Neuronal stem cell (in vitro differentiated cells): ENCODE results near the gene PRPH2.
"Not testable (repeated sequence)": the region's sequence is repeated elsewhere in the genome, so short reads cannot be mapped to it uniquely, and the experiment has no call there.

Source experiments
- DNase-seq: peaks from one replicate; pipeline ENCODE4 v3.0.0-alpha.2; 2013; ENCODE audit warnings: low spot score
- H2AFZ ChIP-seq: one replicate; pipeline ENCODE4 v1.6.1; 2013; ENCODE audit warnings: mild to moderate bottlenecking, low read length, inconsistent platforms
- H2AK5ac ChIP-seq: 2 replicates; pipeline ENCODE4 v1.6.1; 2013; ENCODE audit warnings: low read depth, mild to moderate bottlenecking, inconsistent platforms, low read length, moderate library complexity, mixed read lengths
- H2BK120ac ChIP-seq: 2 replicates; pipeline ENCODE4 v1.6.1; 2013; ENCODE audit warnings: low read depth, mild to moderate bottlenecking, inconsistent platforms, low read length, moderate library complexity, mixed read lengths
- H2BK12ac ChIP-seq: one replicate; pipeline ENCODE4 v1.6.1; 2013; ENCODE audit warnings: low read length, inconsistent platforms
- H2BK15ac ChIP-seq: 2 replicates; pipeline ENCODE4 v1.6.1; 2013; ENCODE audit warnings: mild to moderate bottlenecking, low read length, inconsistent platforms, mixed read lengths
- H2BK5ac ChIP-seq: one replicate; pipeline ENCODE4 v1.6.1; 2013; ENCODE audit warnings: inconsistent platforms, mild to moderate bottlenecking, low read length, moderate library complexity
- H3K14ac ChIP-seq: one replicate; pipeline ENCODE4 v1.6.1; 2013; ENCODE audit warnings: low read length, inconsistent platforms
- H3K18ac ChIP-seq: 2 replicates; pipeline ENCODE4 v1.6.1; 2013; ENCODE audit warnings: low read length, inconsistent platforms
- H3K23ac ChIP-seq: 2 replicates; pipeline ENCODE4 v1.6.1; 2013; ENCODE audit warnings: low read depth, mild to moderate bottlenecking, mixed read lengths, low read length, inconsistent platforms; ENCODE audit not compliant: poor library complexity
- H3K27ac ChIP-seq: replicated peaks from 3 replicates; pipeline ENCODE4 v1.5.1; 2013; ENCODE audit warnings: low read length, inconsistent platforms
- H3K27me3 ChIP-seq, 3 experiments: 2 replicates each; pipeline ENCODE4 v1.6.1; 2013; ENCODE audit warnings: low read length in 3 of 3, mild to moderate bottlenecking in 2 of 3, inconsistent platforms in 1 of 3, low read depth in 1 of 3, mixed read lengths in 1 of 3, moderate library complexity in 1 of 3; ENCODE audit not compliant: control insufficient read depth in 3 of 3, insufficient read depth in 3 of 3
- H3K36me3 ChIP-seq, 2 donors: replicated peaks in 1 of 2; 2 replicates each; pipeline ENCODE4 v1.6.1; 2013; ENCODE audit warnings: low read length in 2 of 2; ENCODE audit not compliant: control insufficient read depth in 2 of 2, insufficient read depth in 2 of 2
- H3K4ac ChIP-seq: 2 replicates; pipeline ENCODE4 v1.6.1; 2013; ENCODE audit warnings: inconsistent platforms, mild to moderate bottlenecking, low read length, moderate library complexity
- H3K4me1 ChIP-seq, 2 donors: 1 replicate in 1 of 2; 2 replicates in 1 of 2; pipeline ENCODE4 v1.6.1; 2013; ENCODE audit warnings: low read length in 2 of 2, low read depth in 1 of 2; ENCODE audit not compliant: control insufficient read depth in 2 of 2, insufficient read depth in 1 of 2
- H3K4me2 ChIP-seq: one replicate; pipeline ENCODE4 v1.6.1; 2013; ENCODE audit warnings: mild to moderate bottlenecking, low read length, inconsistent platforms; ENCODE audit not compliant: insufficient read depth, poor library complexity, severe bottlenecking
- H3K4me3 ChIP-seq, 2 donors: 2 replicates each; pipeline ENCODE4 v1.5.1; 2013; ENCODE audit warnings: low read length in 2 of 2, mild to moderate bottlenecking in 2 of 2, inconsistent platforms in 1 of 2, moderate library complexity in 1 of 2
- H3K79me1 ChIP-seq: one replicate; pipeline ENCODE4 v1.6.1; 2013; ENCODE audit warnings: low read depth, mild to moderate bottlenecking, inconsistent platforms, low read length, moderate library complexity
- H3K9ac ChIP-seq: one replicate; pipeline ENCODE4 v1.6.1; 2013; ENCODE audit warnings: mild to moderate bottlenecking, low read depth, low read length, inconsistent platforms; ENCODE audit not compliant: poor library complexity
- H3K9me3 ChIP-seq, 2 donors: replicated peaks in 1 of 2; 2 replicates each; pipeline versions ENCODE3 to v1.6.1; 2013; ENCODE audit warnings: low read length in 2 of 2, mild to moderate bottlenecking in 2 of 2, inconsistent platforms in 1 of 2, low read depth in 1 of 2, mixed read lengths in 1 of 2, moderate library complexity in 1 of 2; ENCODE audit not compliant: control insufficient read depth in 2 of 2, insufficient read depth in 1 of 2
- H4K8ac ChIP-seq: one replicate; pipeline ENCODE4 v1.6.1; 2013; ENCODE audit warnings: low read depth, mild to moderate bottlenecking, inconsistent platforms, low read length, moderate library complexity
- H4K91ac ChIP-seq: one replicate; pipeline ENCODE4 v1.6.1; 2013; ENCODE audit warnings: low read length, low read depth, mild to moderate bottlenecking, inconsistent platforms; ENCODE audit not compliant: poor library complexity
- WGBS, 2 donors: extraction: QIAGEN DNeasy Blood & Tissue Kit; methylation state at CpG; one replicate each; pipeline ENCODE4 v1.1.7; 2013; ENCODE audit warnings: missing lambda C conversion rate in 2 of 2, mixed read lengths in 1 of 2; ENCODE audit not compliant: insufficient read length in 2 of 2, insufficient replicate concordance in 1 of 2; ENCODE audit errors: extremely low coverage in 2 of 2; 5-methylcytosine and 5-hydroxymethylcytosine counted together

PRPH2 gene

GRCh38 chr6:42742116-42742894 is 19.9 kb upstream of the PRPH2 start:
- Histone ChIP-seq H3K4ac (no peak overlapping the region), H2BK12ac (no peak overlapping the region), H2BK5ac (no peak overlapping the region), H3K23ac (no peak overlapping the region), H3K79me1 (peaks cover 7% of the 10 kb centered on the region), H2BK120ac (no peak overlapping the region), H3K4me3 (no peak overlapping the region), H3K14ac (no peak overlapping the region), H3K36me3 (peaks cover 0 to 12% of the 10 kb centered on the region in 2 donors), H2AK5ac (no peak overlapping the region), H3K9me3 (no peaks in the 10 kb centered on the region), H3K4me1 (peaks cover 3 to 4% of the 10 kb centered on the region in 2 donors), H3K9ac (no peak overlapping the region), H4K91ac (no peak overlapping the region), H3K4me2 (no peak overlapping the region), H3K18ac (no peak overlapping the region), H2BK15ac (no peak overlapping the region), H4K8ac (no peak overlapping the region), H3K27ac (no peak overlapping the region), H3K27me3 (no peaks in the 10 kb centered on the region), H2AFZ (no peak overlapping the region)
- DNase-seq = no peak
- WGBS, 2 donors = no CpG with 5 or more reads among the region's 5 CpGs

- H2AFZ ChIP-seq = no peak overlapping the region
- H3K27me3 ChIP-seq = no peaks in the 10 kb centered on the region
- no peak overlapping the region for H3K14ac ChIP-seq
- H3K18ac ChIP-seq = no peak overlapping the region
- H2BK120ac ChIP-seq = no peak overlapping the region
- H3K9ac ChIP-seq = no peak overlapping the region
- H2AK5ac ChIP-seq = no peak overlapping the region
- H3K4me2 ChIP-seq = no peak overlapping the region
- H2BK12ac ChIP-seq = no peak overlapping the region
- peaks cover 0 to 12% of the 10 kb centered on the region in 2 donors for H3K36me3 ChIP-seq
- no peak overlapping the region for H3K23ac ChIP-seq
- no peak overlapping the region for H2BK15ac ChIP-seq
- H3K4me3 ChIP-seq = no peak overlapping the region
- H3K4me1 ChIP-seq = peaks cover 3 to 4% of the 10 kb centered on the region in 2 donors
- no peak overlapping the region for H3K4ac ChIP-seq
- H4K8ac ChIP-seq = no peak overlapping the region
- H3K27ac ChIP-seq = no peak overlapping the region
- no peak overlapping the region for H4K91ac ChIP-seq
- H2BK5ac ChIP-seq = no peak overlapping the region
- WGBS, 2 donors = no CpG with 5 or more reads among the region's 3 CpGs
- H3K9me3 ChIP-seq = no peaks in the 10 kb centered on the region
- DNase-seq = no peak
- H3K79me1 ChIP-seq = peaks cover 6% of the 10 kb centered on the region
Observed at GRCh38 chr6:42740725-42741124, 18.3 kb upstream of the PRPH2 start.

- no peak for DNase-seq
- Histone ChIP-seq H4K91ac (no peak overlapping the region), H3K79me1 (no peaks in the 10 kb centered on the region), H2BK15ac (no peak overlapping the region), H2BK120ac (no peak overlapping the region), H3K14ac (no peak overlapping the region), H3K36me3 (no peaks in the 10 kb centered on the region), H3K27ac (no peak overlapping the region), H3K4me3 (no peak overlapping the region), H3K4me2 (no peak overlapping the region), H2BK5ac (no peak overlapping the region), H2AFZ (no peak overlapping the region), H2BK12ac (no peak overlapping the region), H3K9ac (no peak overlapping the region), H3K4ac (no peak overlapping the region), H3K18ac (no peak overlapping the region), H3K23ac (no peak overlapping the region), H3K9me3 (no peaks in the 10 kb centered on the region), H2AK5ac (no peak overlapping the region), H3K4me1 (no peaks in the 10 kb centered on the region), H3K27me3 (no peaks in the 10 kb centered on the region), H4K8ac (no peak overlapping the region)
- no CpG with 5 or more reads among the region's 3 CpGs for WGBS, 2 donors
Observed at GRCh38 chr6:42735976-42736375, 13.6 kb upstream of the PRPH2 start.

- not testable (repeated sequence) for H2AK5ac ChIP-seq
Observed at GRCh38 chr6:42733867-42734481, 11.6 kb upstream of the PRPH2 start.

More at GRCh38 chr6:42733867-42734481, 11.6 kb upstream of the PRPH2 start:
- not testable (repeated sequence) for H3K9me3 ChIP-seq, H2BK5ac ChIP-seq, H3K36me3 ChIP-seq, DNase-seq, H4K91ac ChIP-seq, H2BK12ac ChIP-seq, H4K8ac ChIP-seq, H3K79me1 ChIP-seq, H3K27ac ChIP-seq, H3K4me3 ChIP-seq, H3K9ac ChIP-seq, H3K4me2 ChIP-seq, H2AFZ ChIP-seq, H2BK120ac ChIP-seq, H3K18ac ChIP-seq, H2BK15ac ChIP-seq, H3K23ac ChIP-seq, H3K27me3 ChIP-seq, H3K4ac ChIP-seq, H3K4me1 ChIP-seq, H3K14ac ChIP-seq
- no CpG with 5 or more reads among the region's 13 CpGs for WGBS, 2 donors
